Testis (tissue), 2 donors: ENCODE measurements around the gene CAMTA1.

Experiments
- CTCF ChIP-seq, 3 experiments: fragments of 450-650 bp in 2 of 3; fragments of 200-600 bp in 1 of 3; sonication (generic) in 1 of 3; IDR thresholded peaks; one replicate each; pipeline ENCODE4 v1.5.1; 2016 to 2019; ENCODE audit warnings: antibody characterized with exemption in 3 of 3, mild to moderate bottlenecking in 2 of 3, moderate library complexity in 1 of 3
- POLR2A ChIP-seq: fragments of 450-650 bp; IDR thresholded peaks from one replicate; pipeline ENCODE4 v1.6.1; 2017; ENCODE audit warnings: antibody characterized with exemption, mild to moderate bottlenecking, moderate library complexity

- TF ChIP-seq CTCF (IDR thresholded peaks at IDR 0.05) (no peak), POLR2A (no peak)
Observed at GRCh38 chr1:7781923-7782495, 996.8 kb downstream of the CAMTA1 start.
